Head of caudate nucleus (tissue), 42 donors: Measurements from ENCODE around the gene FBXO31.
A peak's percentile ranks its signal among the peaks of the same experiment; 100 is the strongest.

Experiments used
- DNase-seq, 42 donors: peaks; one replicate each; pipeline versions ENCODE4 v3.0.0 to v3.0.0-alpha.2; 2020 to 2021; ENCODE audit warnings: mixed read lengths in 7 of 42
- intact Hi-C: fragments of 100-400 bp; cut with DNase I; formaldehyde crosslinking; loops from one replicate; pipeline ENCODE4 v1.15.0; 2022

FBXO31 gene

GRCh38 chr16:87336434-87337240, 46.9 kb downstream of the FBXO31 start:
- no peak for DNase-seq
- intact Hi-C loops, result no loop called here

- intact Hi-C loops, result no loop called here
- no peak for DNase-seq
These were observed 47.7 kb downstream of the FBXO31 start for GRCh38 chr16:87335625-87336433.

GRCh38 chr16:87334651-87335624, 48.6 kb downstream of the FBXO31 start:
- peak in 32 of 42 donors; percentile 11 to 72 (median 42) for DNase-seq
- intact Hi-C loops, result no loop called here

- no peak for DNase-seq
- intact Hi-C loops, result no loop called here
These were observed 49.8 kb downstream of the FBXO31 start for GRCh38 chr16:87333581-87334331.

- DNase-seq, result peak; percentile 57 to 89 (median 77)
- intact Hi-C loops, result no loop called here
These were observed 50.5 kb downstream of the FBXO31 start for GRCh38 chr16:87333101-87333500.

- intact Hi-C loops, result no loop called here
- peak in 1 of 42 donors; percentile 34 for DNase-seq
These were observed 51.4 kb downstream of the FBXO31 start for GRCh38 chr16:87332150-87332549.

- intact Hi-C loops, result no loop called here
- peak in 1 of 42 donors; percentile 32 for DNase-seq
These were observed 52.3 kb downstream of the FBXO31 start for GRCh38 chr16:87331241-87331801.

- no peak for DNase-seq
- intact Hi-C loops, result no loop called here
These were observed 52.9 kb downstream of the FBXO31 start for GRCh38 chr16:87330646-87331045.

GRCh38 chr16:87330257-87330624, 53.3 kb downstream of the FBXO31 start:
- no peak for DNase-seq
- intact Hi-C loops, result no loop called here

GRCh38 chr16:87329436-87330256, 53.9 kb downstream of the FBXO31 start:
- DNase-seq, result peak in 1 of 42 donors; percentile 36
- intact Hi-C loops, result loop anchor here (10.0 kb wide), 1 partner anchor 145 kb away; no protein-coding TSS in a partner anchor

GRCh38 chr16:87328846-87329245, 54.7 kb downstream of the FBXO31 start:
- peak in 1 of 42 donors; percentile 27 for DNase-seq
- intact Hi-C loops, result loop anchor here (10.0 kb wide), 1 partner anchor 146 kb away; no protein-coding TSS in a partner anchor

GRCh38 chr16:87327798-87328495, 55.6 kb downstream of the FBXO31 start:
- DNase-seq, result no peak
- intact Hi-C loops, result loop anchor here (10.0 kb wide), 1 partner anchor 147 kb away; no protein-coding TSS in a partner anchor

GRCh38 chr16:87326151-87326571, 57.4 kb downstream of the FBXO31 start:
- peak in 5 of 42 donors; percentile 8 to 52 (median 21) for DNase-seq
- intact Hi-C loops, result loop anchor here (10.0 kb wide), 1 partner anchor 149 kb away; no protein-coding TSS in a partner anchor

GRCh38 chr16:87325423-87325858, 58.1 kb downstream of the FBXO31 start:
- DNase-seq, result no peak
- intact Hi-C loops, result loop anchor here (10.0 kb wide), 1 partner anchor 149 kb away; no protein-coding TSS in a partner anchor

- DNase-seq, result peak in 38 of 42 donors; percentile 26 to 81 (median 53)
- intact Hi-C loops, result loop anchor here (10.0 kb wide), 1 partner anchor 150 kb away; no protein-coding TSS in a partner anchor
These were observed 58.9 kb downstream of the FBXO31 start for GRCh38 chr16:87324411-87325275.
